WTC11 (cell line): ENCODE data around the gene LENG1. TPM values are rescaled to one million over a fixed set of nuclear protein-coding genes. Genes with fewer than 3 reads are reported as not detected.

Experiments used
- ATAC-seq: fragments of 200-7000 bp; cut with Tn5 transposase; 2 replicates; pipeline ENCODE4 v1.10.0; 2021; ENCODE audit warnings: mild to moderate bottlenecking, moderate library complexity
- CTCF ChIA-PET: fragments of 300-600 bp; sonication (Branson Sonifier 250); formaldehyde crosslinking; loops from one replicate; lab custom pipeline; 2021; ENCODE audit warnings: antibody characterized with exemption; lab: Charles Lee
- POLR2A ChIA-PET: fragments of 350-600 bp; sonication (Branson Sonifier 250); formaldehyde crosslinking; loops from one replicate; lab custom pipeline; 2021; ENCODE audit warnings: antibody characterized with exemption; lab: Charles Lee
- DNase-seq: peaks from one replicate; pipeline ENCODE4 v3.0.0; 2021; ENCODE audit warnings: low spot score
- H3K27ac Mint-ChIP-seq: 2 replicates; pipeline ENCODE4 v1.8.0; 2021; ENCODE audit warnings: mixed read lengths
- H3K27me3 Mint-ChIP-seq: 2 replicates; pipeline ENCODE4 v1.8.0; 2021; ENCODE audit warnings: low read depth, mild to moderate bottlenecking, moderate library complexity, mixed read lengths
- H3K36me3 Mint-ChIP-seq: 2 replicates; pipeline ENCODE4 v1.8.0; 2021; ENCODE audit warnings: mixed read lengths
- H3K4me1 Mint-ChIP-seq: 2 replicates; pipeline ENCODE4 v1.8.0; 2022; ENCODE audit warnings: mixed read lengths
- H3K4me3 Mint-ChIP-seq: 2 replicates; pipeline ENCODE4 v1.8.0; 2021; ENCODE audit warnings: mild to moderate bottlenecking, moderate library complexity, mixed read lengths
- H3K9me3 Mint-ChIP-seq: 2 replicates; pipeline ENCODE4 v1.8.0; 2021; ENCODE audit warnings: mixed read lengths
- AFF4 ChIP-seq: sonication (generic); formaldehyde crosslinking; IDR thresholded peaks from 2 replicates; pipeline ENCODE4 v1.8.1; 2023; ENCODE audit warnings: mild to moderate bottlenecking, missing genetic modification reagents, borderline replicate concordance
- ATF2 ChIP-seq: sonication (generic); formaldehyde crosslinking; IDR thresholded peaks from 2 replicates; pipeline ENCODE4 v1.8.1; 2022; ENCODE audit warnings: low read depth, missing genetic modification reagents, borderline replicate concordance
- CBFB ChIP-seq: sonication (generic); formaldehyde crosslinking; IDR thresholded peaks from 2 replicates; pipeline ENCODE4 v1.8.1; 2022; ENCODE audit warnings: mild to moderate bottlenecking, low read depth, missing genetic modification reagents
- CREB1 ChIP-seq: sonication (generic); formaldehyde crosslinking; IDR thresholded peaks from 2 replicates; pipeline ENCODE4 v1.8.0; 2023; ENCODE audit warnings: mild to moderate bottlenecking, missing genetic modification reagents
- CREM ChIP-seq: sonication (generic); formaldehyde crosslinking; IDR thresholded peaks from 2 replicates; pipeline ENCODE4 v1.8.1; 2022; ENCODE audit warnings: mild to moderate bottlenecking, missing genetic modification reagents, moderate library complexity
- CTCF ChIP-seq: fragments of 200-600 bp; IDR thresholded peaks from 2 replicates; pipeline ENCODE4 v1.8.0; 2022; ENCODE audit warnings: antibody characterized with exemption
- ELF4 ChIP-seq: sonication (generic); formaldehyde crosslinking; IDR thresholded peaks from 2 replicates; pipeline ENCODE4 v1.8.1; 2022; ENCODE audit warnings: low read depth, mild to moderate bottlenecking, moderate library complexity, missing genetic modification reagents
- ERG ChIP-seq: fragments of 250-450 bp; sonication (Bioruptor Pico); IDR thresholded peaks from 2 replicates; pipeline ENCODE4 v1.8.0; 2021; ENCODE audit warnings: mild to moderate bottlenecking
- ESRRA ChIP-seq: sonication (generic); formaldehyde crosslinking; IDR thresholded peaks from 2 replicates; pipeline ENCODE4 v1.8.1; 2022; ENCODE audit warnings: mild to moderate bottlenecking, missing genetic modification reagents, borderline replicate concordance
- FOXP1 ChIP-seq: sonication (generic); formaldehyde crosslinking; IDR thresholded peaks from 2 replicates; pipeline ENCODE4 v1.8.0; 2022; ENCODE audit warnings: missing genetic modification reagents, mild to moderate bottlenecking, moderate library complexity, borderline replicate concordance
- GTF2I ChIP-seq: fragments of 250-450 bp; sonication (Bioruptor Pico); conservative IDR thresholded peaks from 2 replicates; pipeline ENCODE4 v1.4.0; 2021; ENCODE audit warnings: mild to moderate bottlenecking
- KAT7 ChIP-seq: sonication (generic); formaldehyde crosslinking; IDR thresholded peaks from 2 replicates; pipeline ENCODE4 v1.8.1; 2023; ENCODE audit warnings: missing genetic modification reagents, mild to moderate bottlenecking, borderline replicate concordance
- MYBL2 ChIP-seq: sonication (generic); formaldehyde crosslinking; IDR thresholded peaks from 2 replicates; pipeline ENCODE4 v1.8.1; 2023; ENCODE audit warnings: mild to moderate bottlenecking, moderate library complexity, missing genetic modification reagents
- NFATC4 ChIP-seq: fragments of 250-450 bp; sonication (Bioruptor Pico); IDR thresholded peaks from 2 replicates; pipeline ENCODE4 v1.9.0; 2021; ENCODE audit warnings: mild to moderate bottlenecking
- NFE2L1 ChIP-seq: sonication (generic); formaldehyde crosslinking; IDR thresholded peaks from 2 replicates; pipeline ENCODE4 v1.8.1; 2023; ENCODE audit warnings: missing genetic modification reagents
- RELA ChIP-seq: sonication (generic); formaldehyde crosslinking; IDR thresholded peaks from 2 replicates; pipeline ENCODE4 v1.8.1; 2022; ENCODE audit warnings: missing genetic modification reagents, mild to moderate bottlenecking, borderline replicate concordance
- SOX15 ChIP-seq: fragments of 250-450 bp; sonication (Bioruptor Pico); IDR thresholded peaks from 2 replicates; pipeline ENCODE4 v1.9.0; 2021; ENCODE audit warnings: mild to moderate bottlenecking
- SP1 ChIP-seq: sonication (generic); formaldehyde crosslinking; conservative IDR thresholded peaks from 2 replicates; pipeline ENCODE4 v1.8.1; 2022; ENCODE audit warnings: missing genetic modification reagents
- TP53 ChIP-seq: sonication (generic); formaldehyde crosslinking; IDR thresholded peaks from 2 replicates; pipeline ENCODE4 v1.8.1; 2023; ENCODE audit warnings: mild to moderate bottlenecking, missing genetic modification reagents
- ZNF121 ChIP-seq: sonication (generic); formaldehyde crosslinking; IDR thresholded peaks from 2 replicates; pipeline ENCODE4 v1.8.0; 2023; ENCODE audit warnings: missing genetic modification reagents
- ZNF317 ChIP-seq: sonication (generic); formaldehyde crosslinking; IDR thresholded peaks from 2 replicates; pipeline ENCODE4 v1.8.1; 2023; ENCODE audit warnings: low read depth, mild to moderate bottlenecking, moderate library complexity, missing genetic modification reagents, borderline replicate concordance
- ZNF416 ChIP-seq: fragments of 250-450 bp; sonication (Bioruptor Pico); IDR thresholded peaks from 2 replicates; pipeline ENCODE4 v1.9.0; 2021; ENCODE audit warnings: mild to moderate bottlenecking, inconsistent platforms
- ZNF423 ChIP-seq: fragments of 250-450 bp; sonication (Bioruptor Pico); IDR thresholded peaks from 2 replicates; pipeline ENCODE4 v2.1.2; 2022; ENCODE audit warnings: mild to moderate bottlenecking, moderate library complexity
- total RNA-seq: library from RNA; stranded (reverse); gene quantifications from 3 replicates; pipeline ENCODE4 v1.2.3, GENCODE V29; 2021

The LENG1 gene
- total RNA-seq, 1 experiment from 2014 or later = 4.9 TPM

- Mint-ChIP-seq H3K9me3 (no peaks in the 10 kb centered on the region), H3K27ac (peak overlapping the region; percentile 53; the same call in 1 of the 2 replicates), H3K4me3 (no peak overlapping the region), H3K27me3 (no peaks in the 10 kb centered on the region; the same call in 1 of the 2 replicates), H3K36me3 (peaks cover 79% of the 10 kb centered on the region), H3K4me1 (no peaks in the 10 kb centered on the region)
- POLR2A ChIA-PET = interaction anchor here (1.2 to 2.8 kb wide), 2 partner anchors 10 to 12 kb away, joined by 3 to 11 read pairs; partner anchors contain the start of genes CNOT3 and LENG1
- TF ChIP-seq NFATC4 (CRISPR knock-in tag) (no peak), AFF4 (CRISPR knock-in tag) (no peak), ELF4 (CRISPR knock-in tag) (no peak), TP53 (CRISPR knock-in tag) (no peak), ZNF317 (CRISPR knock-in tag) (no peak), CREM (CRISPR knock-in tag) (no peak), KAT7 (no peak), ZNF423 (CRISPR knock-in tag) (no peak), RELA (CRISPR knock-in tag) (no peak), CREB1 (no peak), GTF2I (CRISPR knock-in tag) (no peak), ERG (CRISPR knock-in tag) (no peak), SOX15 (CRISPR knock-in tag) (no peak), CTCF (no peak), NFE2L1 (CRISPR knock-in tag) (no peak), ATF2 (CRISPR knock-in tag) (no peak)
- ATAC-seq = no peak
- DNase-seq = no peak
- CTCF ChIA-PET = no interaction called here
These were observed 10.3 kb downstream of the LENG1 start for GRCh38 chr19:54149021-54149812.

- peaks cover 82% of the 10 kb centered on the region for H3K36me3 Mint-ChIP-seq
- H3K9me3 Mint-ChIP-seq = no peaks in the 10 kb centered on the region
- no peak overlapping the region for H3K27ac Mint-ChIP-seq
- H3K27me3 Mint-ChIP-seq = no peaks in the 10 kb centered on the region; the same call in 1 of the 2 replicates
- no peak overlapping the region for H3K4me3 Mint-ChIP-seq
- CTCF ChIA-PET = interaction anchor here (0.6 kb wide), 1 partner anchor 159 kb away, joined by 3 read pairs; no protein-coding TSS in a partner anchor
- ATAC-seq (no peak), DNase-seq (no peak)
- no peaks in the 10 kb centered on the region for H3K4me1 Mint-ChIP-seq
- POLR2A ChIA-PET = interaction anchor here (1.4 kb wide), 1 partner anchor 8 kb away, joined by 3 read pairs; no protein-coding TSS in a partner anchor
- no peak for TF ChIP-seq ZNF121
- no peak for TF ChIP-seq SP1 (CRISPR knock-in tag)
- no peak for TF ChIP-seq NFE2L1 (CRISPR knock-in tag)
- TF ChIP-seq MYBL2 = no peak
- no peak for TF ChIP-seq ESRRA
- no peak for TF ChIP-seq FOXP1 (CRISPR knock-in tag)
- TF ChIP-seq CBFB (CRISPR knock-in tag) = no peak
- no peak for TF ChIP-seq ZNF416 (CRISPR knock-in tag)
These were observed 11.4 kb downstream of the LENG1 start for GRCh38 chr19:54148158-54148557.
